ENCODE results near the gene ZC3H18. TPM values are rescaled to one million over a fixed set of nuclear protein-coding genes. Genes with fewer than 3 reads are reported as not detected.
A peak's percentile ranks its signal among the peaks of the same experiment; 100 is the strongest.

The ZC3H18 gene
- total RNA-seq, 1 donor from 2014 or later = 8.7 TPM

GRCh38 chr16:88671806-88672205, 101.6 kb downstream of the ZC3H18 start:
- no peak for DNase-seq (ENCODE audit: low read depth in 2 of 2)

- DNase-seq (ENCODE audit: low read depth in 2 of 2) = no peak
Measured at GRCh38 chr16:88672776-88673175, 102.6 kb downstream of the ZC3H18 start.

GRCh38 chr16:88673716-88674379, 103.6 kb downstream of the ZC3H18 start:
- no peak for DNase-seq (ENCODE audit: low read depth in 2 of 2)

- DNase-seq (ENCODE audit: low read depth in 2 of 2) = no peak
Measured at GRCh38 chr16:88676502-88677242, 106.5 kb downstream of the ZC3H18 start.

DNA sequence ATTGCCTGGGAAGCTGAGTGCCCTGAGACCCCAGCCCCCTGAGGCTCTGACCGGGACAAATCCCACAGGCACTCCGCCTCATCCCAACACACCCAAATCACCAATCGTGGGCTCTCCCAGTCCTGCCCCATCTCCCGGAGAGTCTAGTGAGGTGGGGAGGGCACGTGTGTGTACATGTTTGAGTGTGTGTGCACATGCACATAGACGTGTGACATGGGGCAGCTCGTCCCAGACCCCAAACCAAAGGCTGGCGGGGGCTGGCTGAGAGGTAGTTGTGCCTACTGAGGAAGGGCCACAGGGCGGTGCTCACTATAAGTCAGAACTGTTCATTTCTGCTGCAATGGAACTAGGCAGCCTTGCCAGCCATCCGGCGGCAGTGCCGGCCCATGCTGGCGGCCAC, 107.5 kb downstream of the ZC3H18 start:
- no peak for DNase-seq (ENCODE audit: low read depth in 2 of 2)

DNA sequence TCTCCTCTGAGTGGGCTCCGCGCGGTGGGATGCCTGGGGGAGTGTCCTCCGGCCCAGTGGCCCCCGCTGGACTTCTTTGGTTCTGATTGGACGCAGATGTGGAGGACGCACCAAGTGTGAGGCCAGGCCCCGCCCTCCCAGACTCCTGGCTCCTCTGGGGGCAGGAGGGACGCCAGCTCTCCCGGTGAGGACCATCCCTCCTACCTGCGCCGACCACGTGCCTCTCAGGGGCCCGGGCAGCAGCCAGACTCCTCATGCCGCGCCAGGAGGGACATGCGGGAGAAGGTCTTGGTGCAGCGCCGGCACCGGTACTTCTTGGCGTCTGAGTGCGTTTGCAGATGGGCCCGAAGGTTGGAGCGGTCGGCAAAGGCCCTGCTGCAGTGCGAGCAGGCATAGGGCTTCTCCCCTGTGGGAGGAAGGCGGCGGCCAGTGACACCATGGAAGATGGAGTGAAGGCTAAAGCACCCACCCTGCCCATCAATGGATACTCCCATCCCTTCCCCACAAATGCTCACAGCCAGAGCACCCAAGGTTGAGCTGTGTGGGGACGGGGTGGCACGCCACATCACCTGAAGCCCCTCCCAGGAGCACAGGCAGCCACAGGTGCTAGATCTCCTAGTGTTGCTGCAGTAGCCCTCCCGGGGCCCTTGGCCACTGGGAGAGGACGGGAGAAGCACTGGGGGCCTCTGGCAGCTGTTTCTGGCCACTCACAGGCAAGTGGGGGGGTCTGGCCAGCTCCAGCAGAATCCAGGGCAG, 108.2 kb downstream of the ZC3H18 start:
- no peak for DNase-seq (ENCODE audit: low read depth in 2 of 2)

DNA sequence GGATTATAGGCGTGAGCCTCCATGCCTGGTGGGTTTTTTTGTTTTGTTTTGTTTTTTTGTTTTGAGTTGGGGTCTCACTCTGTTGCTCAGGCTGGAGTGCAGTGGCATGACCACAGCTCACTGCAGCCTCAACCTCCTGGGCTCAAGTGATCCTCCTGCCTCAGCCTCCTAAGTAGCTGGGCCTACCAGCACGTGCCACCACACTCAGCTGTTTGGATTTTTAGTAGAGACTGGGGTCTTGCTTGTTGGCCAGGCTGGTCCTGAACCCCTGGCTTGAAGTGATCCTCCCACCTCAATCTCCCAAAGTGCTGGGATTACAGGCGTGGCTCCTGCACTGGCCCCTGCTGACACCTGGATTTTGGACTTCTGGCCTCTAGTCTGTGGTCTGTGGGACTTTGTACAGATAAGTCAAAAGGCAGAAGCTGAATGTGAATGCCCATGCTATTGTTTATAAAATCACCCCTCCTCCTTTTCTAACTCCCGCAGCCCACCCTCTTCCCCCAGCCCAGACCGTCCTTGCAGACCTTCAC, 110.4 kb downstream of the ZC3H18 start:
- DNase-seq (ENCODE audit: low read depth in 2 of 2) = no peak

- peak in 1 of 2 donors; percentile 43 for DNase-seq (ENCODE audit: low read depth in 2 of 2)
Measured at GRCh38 chr16:88681084-88681680, 111.0 kb downstream of the ZC3H18 start.

Other genes starting within 250 kb of the ZC3H18 start
- 0.20 and 0.44 TPM in 2 replicates for gene ZNF469, start 187.4 kb upstream of the ZC3H18 start, total RNA-seq
- gene ZFPM1, start 117.1 kb upstream of the ZC3H18 start, total RNA-seq = 0.60 and 0.65 TPM in 2 replicates
- gene IL17C, start 68.2 kb downstream of the ZC3H18 start, total RNA-seq = not detected in 2 replicates
- 287 and 458 TPM in 2 replicates for gene CYBA, start 80.7 kb downstream of the ZC3H18 start, total RNA-seq
- 40.8 and 42.3 TPM in 2 replicates for gene MVD, start 92.7 kb downstream of the ZC3H18 start, total RNA-seq
- under 0.01 and 0.22 TPM in 2 replicates for gene SNAI3, start 116.1 kb downstream of the ZC3H18 start, total RNA-seq
- gene RNF166, start 136.0 kb downstream of the ZC3H18 start, total RNA-seq = 8.5 and 12.5 TPM in 2 replicates
- gene CTU2, start 136.1 kb downstream of the ZC3H18 start, total RNA-seq = 6.5 and 9.2 TPM in 2 replicates
- gene PIEZO1, start 214.8 kb downstream of the ZC3H18 start, total RNA-seq = 227 and 460 TPM in 2 replicates
- gene CDT1, start 233.4 kb downstream of the ZC3H18 start, total RNA-seq = 1.8 and 3.7 TPM in 2 replicates
- 92.7 and 112 TPM in 2 replicates for gene APRT, start 241.5 kb downstream of the ZC3H18 start, total RNA-seq